Activated CD8-positive, alpha-beta memory T cell treated with anti-CD3 and anti-CD28 coated beads, Interleukin-2, amount 10 ng/mL, durations not matched to agents 7 days and 5 days (primary cell): ENCODE data around the gene UBE2B. TPM values are rescaled to one million over a fixed set of nuclear protein-coding genes. Genes with fewer than 3 reads are reported as not detected.
"Not testable (repeated sequence)": the region's sequence is repeated elsewhere in the genome, so short reads cannot be mapped to it uniquely, and the experiment has no call there.

Experiments used
- ATAC-seq: fragments of 150-1000 bp; cut with Tn5 transposase; one replicate; pipeline ENCODE4 v1.10.0; 2021; ENCODE audit warnings: moderate library complexity
- CTCF ChIA-PET: fragments of 350-600 bp; sonication (Branson Sonifier 250); formaldehyde crosslinking; loops from one replicate; lab custom pipeline; 2021; ENCODE audit warnings: antibody characterized with exemption; lab: Charles Lee
- DNase-seq: peaks from one replicate; pipeline ENCODE4 v3.0.0-alpha.2; 2020
- H3K27ac Mint-ChIP-seq: one replicate; pipeline ENCODE4 v1.8.0; 2021; ENCODE audit warnings: mild to moderate bottlenecking, mixed read lengths
- H3K27me3 Mint-ChIP-seq: one replicate; pipeline ENCODE4 v1.8.0; 2021; ENCODE audit warnings: mixed read lengths
- H3K36me3 Mint-ChIP-seq: one replicate; pipeline ENCODE4 v1.8.0; 2021; ENCODE audit warnings: mild to moderate bottlenecking, mixed read lengths
- H3K4me1 Mint-ChIP-seq: one replicate; pipeline ENCODE4 v1.8.0; 2021; ENCODE audit warnings: mixed read lengths
- H3K4me3 Mint-ChIP-seq: one replicate; pipeline ENCODE4 v1.8.0; 2021; ENCODE audit warnings: mild to moderate bottlenecking, moderate library complexity, mixed read lengths
- H3K9me3 Mint-ChIP-seq: one replicate; pipeline ENCODE4 v1.8.0; 2022; ENCODE audit warnings: low read depth, mixed read lengths
- total RNA-seq, 2 experiments: library from RNA; stranded (reverse); gene quantifications; one replicate each; pipeline ENCODE4 v1.2.3, GENCODE V29; 2021

The UBE2B gene
- 10 to 100 TPM; 74.6 to 84.8 TPM for total RNA-seq

GRCh38 chr5:134370871-134371833 lies at the start of gene UBE2B:
UBE2B (plus strand) TSS chr5:134371569; CDS start chr5:134371596, 27 bp downstream.
- peak within 1 kb of the TSS; percentile 98 for H3K4me3 Mint-ChIP-seq
- peak within 1 kb of the TSS; percentile 99 for H3K27ac Mint-ChIP-seq
- peaks cover 20% of the 10 kb centered on the region for H3K36me3 Mint-ChIP-seq
- CTCF ChIA-PET = interaction anchor here (0.6 to 2.9 kb wide), 14 partner anchors 11 to 216 kb away, joined by 3 to 16 read pairs (median 3); partner anchors contain the start of genes CDKN2AIPNL, JADE2 and PPP2CA
- DNase-seq (peak; percentile 99), ATAC-seq (peak; percentile 77)
- peaks cover 45% of the 10 kb centered on the region for H3K4me1 Mint-ChIP-seq
- no peaks in the 10 kb centered on the region for H3K9me3 Mint-ChIP-seq
- no peaks in the 10 kb centered on the region for H3K27me3 Mint-ChIP-seq

- DNase-seq (no peak), ATAC-seq (no peak)
- no peaks in the 10 kb centered on the region for H3K4me1 Mint-ChIP-seq
- peaks cover 10% of the 10 kb centered on the region for H3K36me3 Mint-ChIP-seq
- CTCF ChIA-PET = interaction anchor here (0.6 kb wide), 1 partner anchor 38 kb away, joined by 3 read pairs; no protein-coding TSS in a partner anchor
- no peak overlapping the region for H3K4me3 Mint-ChIP-seq
- H3K27me3 Mint-ChIP-seq = peaks cover 8% of the 10 kb centered on the region
- H3K27ac Mint-ChIP-seq = no peak overlapping the region
- peaks cover 10% of the 10 kb centered on the region for H3K9me3 Mint-ChIP-seq
These were observed 44.0 kb upstream of the UBE2B start for GRCh38 chr5:134327327-134327726.

- no peak overlapping the region for H3K27ac Mint-ChIP-seq
- peaks cover 21% of the 10 kb centered on the region for H3K27me3 Mint-ChIP-seq
- no peaks in the 10 kb centered on the region for H3K4me1 Mint-ChIP-seq
- peaks cover 10% of the 10 kb centered on the region for H3K9me3 Mint-ChIP-seq
- no peak for ATAC-seq
- peaks cover 10% of the 10 kb centered on the region for H3K36me3 Mint-ChIP-seq
- CTCF ChIA-PET = no interaction called here
- H3K4me3 Mint-ChIP-seq = no peak overlapping the region
- no peak for DNase-seq
These were observed 42.8 kb upstream of the UBE2B start for GRCh38 chr5:134328619-134329018.

- H3K4me3 Mint-ChIP-seq, CTCF ChIA-PET, H3K4me1 Mint-ChIP-seq, DNase-seq, ATAC-seq, H3K36me3 Mint-ChIP-seq, H3K27ac Mint-ChIP-seq, H3K9me3 Mint-ChIP-seq: not testable (repeated sequence)
- peaks cover 41% of the 10 kb centered on the region for H3K27me3 Mint-ChIP-seq
These were observed 34.5 kb upstream of the UBE2B start for GRCh38 chr5:134336833-134337232.

GRCh38 chr5:134343500-134343899 lies 27.9 kb upstream of the UBE2B start:
- H3K9me3 Mint-ChIP-seq, H3K4me3 Mint-ChIP-seq, CTCF ChIA-PET, DNase-seq, ATAC-seq, H3K27ac Mint-ChIP-seq, H3K36me3 Mint-ChIP-seq, H3K27me3 Mint-ChIP-seq, H3K4me1 Mint-ChIP-seq: not testable (repeated sequence)

GRCh38 chr5:134345476-134345875 lies 25.9 kb upstream of the UBE2B start:
- ATAC-seq, H3K27ac Mint-ChIP-seq, H3K4me1 Mint-ChIP-seq, CTCF ChIA-PET, H3K9me3 Mint-ChIP-seq, H3K4me3 Mint-ChIP-seq, DNase-seq, H3K36me3 Mint-ChIP-seq, H3K27me3 Mint-ChIP-seq: not testable (repeated sequence)

GRCh38 chr5:134345996-134346395 lies 25.4 kb upstream of the UBE2B start:
- DNase-seq (no peak), ATAC-seq (no peak)
- Mint-ChIP-seq H3K4me3 (no peak overlapping the region), H3K27me3 (no peaks in the 10 kb centered on the region), H3K9me3 (no peaks in the 10 kb centered on the region), H3K27ac (no peak overlapping the region), H3K36me3 (no peaks in the 10 kb centered on the region), H3K4me1 (peaks cover 3% of the 10 kb centered on the region)
- CTCF ChIA-PET = no interaction called here

GRCh38 chr5:134349463-134349862 lies 21.9 kb upstream of the UBE2B start:
- ATAC-seq (no peak), DNase-seq (no peak)
- H3K27ac Mint-ChIP-seq = no peak overlapping the region
- no peaks in the 10 kb centered on the region for H3K27me3 Mint-ChIP-seq
- no peaks in the 10 kb centered on the region for H3K36me3 Mint-ChIP-seq
- no peaks in the 10 kb centered on the region for H3K9me3 Mint-ChIP-seq
- no peak overlapping the region for H3K4me3 Mint-ChIP-seq
- CTCF ChIA-PET = no interaction called here
- no peaks in the 10 kb centered on the region for H3K4me1 Mint-ChIP-seq

GRCh38 chr5:134355681-134356080 lies 15.7 kb upstream of the UBE2B start:
- no peaks in the 10 kb centered on the region for H3K9me3 Mint-ChIP-seq
- no peaks in the 10 kb centered on the region for H3K27me3 Mint-ChIP-seq
- DNase-seq (no peak), ATAC-seq (no peak)
- no peaks in the 10 kb centered on the region for H3K4me1 Mint-ChIP-seq
- H3K36me3 Mint-ChIP-seq = peaks cover 1% of the 10 kb centered on the region
- H3K4me3 Mint-ChIP-seq = no peak overlapping the region
- CTCF ChIA-PET = no interaction called here
- H3K27ac Mint-ChIP-seq = no peak overlapping the region

- CTCF ChIA-PET = no interaction called here
- no peaks in the 10 kb centered on the region for H3K9me3 Mint-ChIP-seq
- no peak overlapping the region for H3K27ac Mint-ChIP-seq
- H3K4me3 Mint-ChIP-seq = no peak overlapping the region
- no peak for ATAC-seq
- H3K4me1 Mint-ChIP-seq = peaks cover 26% of the 10 kb centered on the region
- no peaks in the 10 kb centered on the region for H3K27me3 Mint-ChIP-seq
- no peak for DNase-seq
- H3K36me3 Mint-ChIP-seq = peaks cover 7% of the 10 kb centered on the region
These were observed 5.8 kb upstream of the UBE2B start for GRCh38 chr5:134365604-134366003.

GRCh38 chr5:134370311-134370870 lies 978 bp upstream of the UBE2B start:
- Mint-ChIP-seq H3K4me3 (peak overlapping the region; percentile 98), H3K9me3 (no peaks in the 10 kb centered on the region), H3K27me3 (no peaks in the 10 kb centered on the region), H3K27ac (peak overlapping the region; percentile 99), H3K36me3 (peaks cover 18% of the 10 kb centered on the region), H3K4me1 (peaks cover 46% of the 10 kb centered on the region)
- CTCF ChIA-PET = interaction anchor here (0.6 to 1.1 kb wide), 2 partner anchors 41 to 217 kb away, joined by 3 read pairs; partner anchors contain the start of gene CDKN2AIPNL
- ATAC-seq (peak; percentile 8), DNase-seq (no peak)

- Mint-ChIP-seq H3K9me3 (no peaks in the 10 kb centered on the region), H3K4me3 (peak overlapping the region; percentile 98), H3K4me1 (peaks cover 42% of the 10 kb centered on the region), H3K36me3 (peaks cover 20% of the 10 kb centered on the region), H3K27me3 (no peaks in the 10 kb centered on the region), H3K27ac (peak overlapping the region; percentile 99)
- CTCF ChIA-PET = interaction anchor here (0.8 to 2.9 kb wide), 15 partner anchors 9 to 216 kb away, joined by 3 to 16 read pairs (median 3); partner anchors contain the start of genes CDKN2AIPNL, JADE2 and PPP2CA
- DNase-seq = peak; percentile 63
- peak; percentile 5 for ATAC-seq
These were observed 518 bp downstream of the UBE2B start for GRCh38 chr5:134371834-134372340.

GRCh38 chr5:134373633-134374032 lies 2.3 kb downstream of the UBE2B start:
- CTCF ChIA-PET = interaction anchor here (2.9 kb wide), 1 partner anchor 214 kb away, joined by 16 read pairs; no protein-coding TSS in a partner anchor
- not testable (repeated sequence) for H3K9me3 Mint-ChIP-seq, DNase-seq, ATAC-seq, H3K27ac Mint-ChIP-seq, H3K27me3 Mint-ChIP-seq
- H3K4me1 Mint-ChIP-seq = peaks cover 41% of the 10 kb centered on the region
- H3K4me3 Mint-ChIP-seq = peak overlapping the region; percentile 41
- peaks cover 23% of the 10 kb centered on the region for H3K36me3 Mint-ChIP-seq
